ENCODE measurements around the gene GABBR2. TPM values are rescaled to one million over a fixed set of nuclear protein-coding genes. Genes with fewer than 3 reads are reported as not detected.

Gene GABBR2
- total RNA-seq, 1 experiment from 2014 or later: 0.76 TPM

DNA sequence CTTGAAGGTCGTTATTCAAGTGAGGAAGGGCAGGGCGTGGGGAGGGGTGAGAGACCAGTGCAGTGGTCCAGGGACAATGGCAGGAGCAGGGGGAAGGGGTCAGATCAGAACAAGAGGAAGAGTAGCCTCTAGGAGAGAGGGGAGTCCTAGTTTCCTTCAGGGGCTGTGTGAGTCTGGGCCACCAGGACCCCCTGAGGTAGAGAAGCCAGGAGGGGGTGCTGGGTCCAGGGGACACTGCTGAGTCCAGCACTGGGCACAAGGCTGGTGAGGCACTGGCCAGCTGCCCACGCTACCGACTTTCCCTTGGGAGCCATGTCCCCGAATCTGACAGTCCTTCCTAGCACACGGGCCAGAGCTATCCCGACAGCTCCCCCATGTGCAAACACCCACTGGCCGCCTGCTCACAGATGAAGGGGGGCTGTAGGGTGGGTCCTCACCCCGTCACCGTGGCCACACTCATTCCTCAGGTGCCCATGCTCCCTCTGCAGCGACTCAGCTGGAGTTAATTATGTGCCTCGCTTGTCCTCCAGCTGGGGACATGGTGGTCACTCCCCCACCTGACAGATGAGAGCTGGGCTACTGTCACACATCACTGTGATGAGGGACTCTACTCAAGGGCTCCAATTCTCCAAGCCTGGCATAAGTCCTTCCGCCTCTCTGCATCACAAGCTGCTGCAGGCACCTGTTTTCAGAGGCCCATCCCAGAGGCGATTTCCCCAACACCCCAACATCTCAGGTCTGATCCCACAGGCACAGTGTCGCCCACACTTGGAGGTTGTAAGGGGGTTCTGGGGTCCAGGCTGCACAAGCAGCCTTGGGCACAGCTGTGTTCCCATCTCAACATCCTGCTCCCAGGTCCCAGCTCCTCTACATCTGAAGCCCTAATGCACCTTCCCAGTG is 115.1 kb downstream of the GABBR2 start:
- H2AFZ ChIP-seq: no peak overlapping the region
- H3K27me3 ChIP-seq (ENCODE audit: insufficient read depth, low read depth): no peaks in the 10 kb centered on the region
- no peak overlapping the region for H3K4me3 ChIP-seq
- BruUV-seq (replicated peaks): no TSS peak
- H3K9me2 ChIP-seq (ENCODE audit: insufficient read depth): no peaks in the 10 kb centered on the region; the same call in 1 of the 2 replicates
- ChIA-PET POLR2A (ENCODE audit: unreplicated experiment) (interaction anchor here (0.6 kb wide), 1 partner anchor 214 kb away, joined by 3 read pairs; no protein-coding TSS in a partner anchor), CTCF (no interaction called here)
- no peaks in the 10 kb centered on the region for H3K36me3 ChIP-seq (ENCODE audit: low read depth)
- no peak overlapping the region for H3K27ac ChIP-seq
- H4K20me1 ChIP-seq (ENCODE audit: insufficient read depth): no peaks in the 10 kb centered on the region
- no peaks in the 10 kb centered on the region for H3K4me1 ChIP-seq (replicated peaks; ENCODE audit: insufficient read depth)
- TF ChIP-seq EZH2 (IDR thresholded peaks at IDR 0.05; ENCODE audit: low read depth): no peak
- TF ChIP-seq, protein P1, sequence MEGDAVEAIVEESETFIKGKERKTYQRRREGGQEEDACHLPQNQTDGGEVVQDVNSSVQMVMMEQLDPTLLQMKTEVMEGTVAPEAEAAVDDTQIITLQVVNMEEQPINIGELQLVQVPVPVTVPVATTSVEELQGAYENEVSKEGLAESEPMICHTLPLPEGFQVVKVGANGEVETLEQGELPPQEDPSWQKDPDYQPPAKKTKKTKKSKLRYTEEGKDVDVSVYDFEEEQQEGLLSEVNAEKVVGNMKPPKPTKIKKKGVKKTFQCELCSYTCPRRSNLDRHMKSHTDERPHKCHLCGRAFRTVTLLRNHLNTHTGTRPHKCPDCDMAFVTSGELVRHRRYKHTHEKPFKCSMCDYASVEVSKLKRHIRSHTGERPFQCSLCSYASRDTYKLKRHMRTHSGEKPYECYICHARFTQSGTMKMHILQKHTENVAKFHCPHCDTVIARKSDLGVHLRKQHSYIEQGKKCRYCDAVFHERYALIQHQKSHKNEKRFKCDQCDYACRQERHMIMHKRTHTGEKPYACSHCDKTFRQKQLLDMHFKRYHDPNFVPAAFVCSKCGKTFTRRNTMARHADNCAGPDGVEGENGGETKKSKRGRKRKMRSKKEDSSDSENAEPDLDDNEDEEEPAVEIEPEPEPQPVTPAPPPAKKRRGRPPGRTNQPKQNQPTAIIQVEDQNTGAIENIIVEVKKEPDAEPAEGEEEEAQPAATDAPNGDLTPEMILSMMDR (conservative IDR thresholded peaks at IDR 0.05): no peak
- no peaks in the 10 kb centered on the region for H3F3A ChIP-seq (ENCODE audit: insufficient read depth, low read depth)
- H3K4me2 ChIP-seq: no peak overlapping the region
- DNase-seq: no peak
- intact Hi-C loops (cut with micrococcal nuclease; ENCODE audit: unreplicated experiment): no loop called here
- H3K9me3 ChIP-seq (ENCODE audit: insufficient read depth, low read depth): no peaks in the 10 kb centered on the region
- no peaks in the 10 kb centered on the region for H3K79me2 ChIP-seq (ENCODE audit: low read depth)

DNA sequence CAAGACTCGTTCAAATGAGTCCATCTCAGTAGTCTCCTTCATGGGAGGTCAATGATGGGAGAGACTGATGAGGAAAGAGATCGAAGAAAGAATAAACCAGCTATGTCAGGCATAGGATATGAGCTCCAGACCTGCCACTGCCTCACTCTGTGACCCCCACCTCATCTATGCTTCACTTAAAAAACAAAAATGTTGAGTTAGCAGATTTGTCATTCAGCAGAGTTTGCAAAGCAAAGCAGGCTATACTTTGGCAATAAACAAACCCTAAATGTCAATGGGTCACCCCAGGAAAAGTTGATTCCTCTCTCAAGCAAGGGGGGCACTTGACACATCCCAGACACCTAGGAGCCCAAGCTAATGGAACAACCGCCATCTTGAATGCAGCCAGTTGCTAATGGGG is 117.0 kb downstream of the GABBR2 start:
- Histone ChIP-seq H4K20me1 (ENCODE audit: insufficient read depth) (no peaks in the 10 kb centered on the region), H3K9me2 (ENCODE audit: insufficient read depth) (no peaks in the 10 kb centered on the region; the same call in 1 of the 2 replicates), H3K36me3 (ENCODE audit: low read depth) (no peaks in the 10 kb centered on the region), H3K4me3 (no peak overlapping the region), H3F3A (ENCODE audit: insufficient read depth, low read depth) (no peaks in the 10 kb centered on the region), H3K27me3 (ENCODE audit: insufficient read depth, low read depth) (no peaks in the 10 kb centered on the region), H2AFZ (no peak overlapping the region), H3K4me2 (no peak overlapping the region), H3K4me1 (replicated peaks; ENCODE audit: insufficient read depth) (no peaks in the 10 kb centered on the region), H3K9me3 (ENCODE audit: insufficient read depth, low read depth) (no peaks in the 10 kb centered on the region), H3K27ac (no peak overlapping the region), H3K79me2 (ENCODE audit: low read depth) (no peaks in the 10 kb centered on the region)
- ChIA-PET POLR2A (ENCODE audit: unreplicated experiment) (no interaction called here), CTCF (no interaction called here)
- no peak for DNase-seq
- TF ChIP-seq EZH2 (IDR thresholded peaks at IDR 0.05; ENCODE audit: low read depth): no peak
- BruUV-seq (replicated peaks): no TSS peak
- intact Hi-C loops (cut with micrococcal nuclease; ENCODE audit: unreplicated experiment): no loop called here

DNA sequence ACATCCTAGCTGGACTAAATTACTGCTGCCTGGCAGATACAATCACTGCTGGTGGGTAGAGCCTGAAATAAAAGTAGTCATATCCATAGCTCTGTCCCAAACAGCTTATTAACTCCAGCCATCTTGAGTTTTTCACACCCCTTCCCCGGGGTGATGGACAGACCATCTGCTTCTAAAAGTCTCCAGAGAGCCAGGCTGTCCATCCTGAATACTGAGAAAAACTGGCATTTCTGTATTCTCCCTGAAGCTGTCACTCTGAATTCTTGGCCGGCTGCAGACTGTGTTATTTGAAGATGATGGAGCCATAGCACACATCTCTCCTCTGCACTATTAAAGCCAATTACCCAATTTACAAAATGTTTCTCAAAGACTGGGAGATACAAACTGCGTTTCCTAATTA is 118.6 kb downstream of the GABBR2 start:
- Histone ChIP-seq H2AFZ (no peak overlapping the region), H3K27ac (no peak overlapping the region), H3F3A (ENCODE audit: insufficient read depth, low read depth) (no peaks in the 10 kb centered on the region), H4K20me1 (ENCODE audit: insufficient read depth) (no peaks in the 10 kb centered on the region), H3K36me3 (ENCODE audit: low read depth) (no peaks in the 10 kb centered on the region), H3K4me2 (no peak overlapping the region), H3K9me2 (ENCODE audit: insufficient read depth) (no peaks in the 10 kb centered on the region; the same call in 1 of the 2 replicates), H3K4me3 (no peak overlapping the region), H3K9me3 (ENCODE audit: insufficient read depth, low read depth) (no peaks in the 10 kb centered on the region), H3K4me1 (replicated peaks; ENCODE audit: insufficient read depth) (no peaks in the 10 kb centered on the region), H3K27me3 (ENCODE audit: insufficient read depth, low read depth) (no peaks in the 10 kb centered on the region), H3K79me2 (ENCODE audit: low read depth) (no peaks in the 10 kb centered on the region)
- TF ChIP-seq, protein P1 (conservative IDR thresholded peaks at IDR 0.05): no peak
- TF ChIP-seq EZH2 (IDR thresholded peaks at IDR 0.05; ENCODE audit: low read depth): no peak
- CTCF ChIA-PET: interaction anchor here (0.6 kb wide), 1 partner anchor 118 kb away, joined by 19 read pairs; no protein-coding TSS in a partner anchor
- POLR2A ChIA-PET (ENCODE audit: unreplicated experiment): no interaction called here
- no peak for DNase-seq
- intact Hi-C loops (cut with micrococcal nuclease; ENCODE audit: unreplicated experiment): no loop called here
- BruUV-seq (replicated peaks): no TSS peak
